Measurements from ENCODE around the gene PNLIPRP2.

DNA sequence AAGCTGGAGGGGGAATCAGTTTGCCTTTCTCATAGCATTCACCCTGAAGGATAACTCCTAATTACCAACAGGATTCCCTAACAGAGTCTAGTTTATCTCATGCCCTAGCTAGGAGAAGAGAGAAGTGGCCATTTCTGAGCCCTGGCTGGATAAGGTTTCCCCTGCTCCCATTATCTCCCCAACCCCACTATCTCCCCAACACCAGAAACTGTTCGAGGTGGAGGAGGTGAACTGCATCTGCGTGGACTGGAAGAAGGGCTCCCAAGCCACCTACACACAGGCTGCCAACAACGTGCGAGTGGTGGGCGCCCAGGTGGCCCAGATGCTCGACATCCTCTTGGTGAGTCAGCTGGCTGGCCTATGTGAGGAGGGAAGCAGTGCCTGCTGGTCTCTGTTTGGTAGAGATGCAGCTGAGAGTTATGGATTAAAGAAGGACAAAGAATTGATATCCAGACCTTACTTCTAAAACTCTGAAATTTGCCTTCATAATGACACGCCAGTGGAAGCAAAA is 26.2 kb upstream of the PNLIPRP2 start:
- no peak for TF ChIP-seq EZH2 (IDR thresholded peaks at IDR 0.05; ENCODE audit: borderline replicate concordance, low read depth, low read length, severe bottlenecking)
- TF ChIP-seq, protein P1, sequence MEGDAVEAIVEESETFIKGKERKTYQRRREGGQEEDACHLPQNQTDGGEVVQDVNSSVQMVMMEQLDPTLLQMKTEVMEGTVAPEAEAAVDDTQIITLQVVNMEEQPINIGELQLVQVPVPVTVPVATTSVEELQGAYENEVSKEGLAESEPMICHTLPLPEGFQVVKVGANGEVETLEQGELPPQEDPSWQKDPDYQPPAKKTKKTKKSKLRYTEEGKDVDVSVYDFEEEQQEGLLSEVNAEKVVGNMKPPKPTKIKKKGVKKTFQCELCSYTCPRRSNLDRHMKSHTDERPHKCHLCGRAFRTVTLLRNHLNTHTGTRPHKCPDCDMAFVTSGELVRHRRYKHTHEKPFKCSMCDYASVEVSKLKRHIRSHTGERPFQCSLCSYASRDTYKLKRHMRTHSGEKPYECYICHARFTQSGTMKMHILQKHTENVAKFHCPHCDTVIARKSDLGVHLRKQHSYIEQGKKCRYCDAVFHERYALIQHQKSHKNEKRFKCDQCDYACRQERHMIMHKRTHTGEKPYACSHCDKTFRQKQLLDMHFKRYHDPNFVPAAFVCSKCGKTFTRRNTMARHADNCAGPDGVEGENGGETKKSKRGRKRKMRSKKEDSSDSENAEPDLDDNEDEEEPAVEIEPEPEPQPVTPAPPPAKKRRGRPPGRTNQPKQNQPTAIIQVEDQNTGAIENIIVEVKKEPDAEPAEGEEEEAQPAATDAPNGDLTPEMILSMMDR (IDR thresholded peaks at IDR 0.05; ENCODE audit: borderline replicate concordance, extremely low read depth, low read length, poor library complexity, severe bottlenecking), result no peak
